ENCODE measurements around the gene P2RX7.

The P2RX7 gene

GRCh38 chr12:121218588-121219352 lies 86.1 kb downstream of the P2RX7 start:
- no peaks in the 10 kb centered on the region for H3K9me3 ChIP-seq (ENCODE audit: severe bottlenecking)
- H3K27ac ChIP-seq (ENCODE audit: poor library complexity, severe bottlenecking) = no peak overlapping the region
- no peaks in the 10 kb centered on the region for H3K27me3 ChIP-seq (ENCODE audit: insufficient read depth, poor library complexity, severe bottlenecking)
- TF ChIP-seq CTCF (IDR thresholded peaks at IDR 0.05; ENCODE audit: poor library complexity, severe bottlenecking) = no peak
- ATAC-seq (ENCODE audit: low read depth) = no peak
- no peak overlapping the region for H3K4me3 ChIP-seq (ENCODE audit: severe bottlenecking)
- no peak for DNase-seq (ENCODE audit: low spot score)
- H3K4me1 ChIP-seq (ENCODE audit: insufficient read depth, poor library complexity, severe bottlenecking) = peaks cover 8% of the 10 kb centered on the region
- no peaks in the 10 kb centered on the region for H3K36me3 ChIP-seq (ENCODE audit: low read depth)

- DNase-seq (ENCODE audit: low spot score) (no peak), ATAC-seq (ENCODE audit: low read depth) (no peak)
- no peaks in the 10 kb centered on the region for H3K36me3 ChIP-seq (ENCODE audit: low read depth)
- no peaks in the 10 kb centered on the region for H3K9me3 ChIP-seq (ENCODE audit: severe bottlenecking)
- H3K27ac ChIP-seq (ENCODE audit: poor library complexity, severe bottlenecking) = no peak overlapping the region
- peaks cover 5% of the 10 kb centered on the region for H3K4me1 ChIP-seq (ENCODE audit: insufficient read depth, poor library complexity, severe bottlenecking)
- H3K27me3 ChIP-seq (ENCODE audit: insufficient read depth, poor library complexity, severe bottlenecking) = no peaks in the 10 kb centered on the region
- no peak overlapping the region for H3K4me3 ChIP-seq (ENCODE audit: severe bottlenecking)
- TF ChIP-seq CTCF (IDR thresholded peaks at IDR 0.05; ENCODE audit: poor library complexity, severe bottlenecking) = no peak
Observed at GRCh38 chr12:121219353-121219986, 86.8 kb downstream of the P2RX7 start.

GRCh38 chr12:121222847-121223246 lies 90.2 kb downstream of the P2RX7 start:
- Histone ChIP-seq H3K36me3 (ENCODE audit: low read depth) (no peaks in the 10 kb centered on the region), H3K4me1 (ENCODE audit: insufficient read depth, poor library complexity, severe bottlenecking) (peaks cover 4% of the 10 kb centered on the region), H3K27ac (ENCODE audit: poor library complexity, severe bottlenecking) (no peak overlapping the region), H3K4me3 (ENCODE audit: severe bottlenecking) (no peak overlapping the region), H3K27me3 (ENCODE audit: insufficient read depth, poor library complexity, severe bottlenecking) (no peaks in the 10 kb centered on the region), H3K9me3 (ENCODE audit: severe bottlenecking) (no peaks in the 10 kb centered on the region)
- TF ChIP-seq CTCF (IDR thresholded peaks at IDR 0.05; ENCODE audit: poor library complexity, severe bottlenecking) = no peak
- DNase-seq (ENCODE audit: low spot score) (no peak), ATAC-seq (ENCODE audit: low read depth) (no peak)

- Histone ChIP-seq H3K4me1 (ENCODE audit: insufficient read depth, poor library complexity, severe bottlenecking) (peaks cover 4% of the 10 kb centered on the region), H3K9me3 (ENCODE audit: severe bottlenecking) (no peaks in the 10 kb centered on the region), H3K27ac (ENCODE audit: poor library complexity, severe bottlenecking) (no peak overlapping the region), H3K36me3 (ENCODE audit: low read depth) (no peaks in the 10 kb centered on the region), H3K4me3 (ENCODE audit: severe bottlenecking) (no peak overlapping the region), H3K27me3 (ENCODE audit: insufficient read depth, poor library complexity, severe bottlenecking) (no peaks in the 10 kb centered on the region)
- ATAC-seq (ENCODE audit: low read depth) (no peak), DNase-seq (ENCODE audit: low spot score) (no peak)
- no peak for TF ChIP-seq CTCF (IDR thresholded peaks at IDR 0.05; ENCODE audit: poor library complexity, severe bottlenecking)
Observed at GRCh38 chr12:121223292-121224285, 90.9 kb downstream of the P2RX7 start.

Data from RWPE2 (cell line).